PC-9 (cell line): ENCODE data around the gene R3HDM1. TPM values are rescaled to one million over a fixed set of nuclear protein-coding genes. Genes with fewer than 3 reads are reported as not detected.
"Not testable (repeated sequence)": the region's sequence is repeated elsewhere in the genome, so short reads cannot be mapped to it uniquely, and the experiment has no call there.

ENCODE experiments used
- BruUV-seq: library from RNA; stranded (reverse); fragments of 400-500 nt; replicated peaks from 2 replicates; lab custom pipeline; 2021; lab: Mats Ljungman, UMichigan
- CTCF ChIA-PET: fragments of 300-600 bp; sonication (Branson Sonifier 250); formaldehyde crosslinking; loops from one replicate; lab custom pipeline; 2022; ENCODE audit warnings: antibody characterized with exemption; lab: Charles Lee
- POLR2A ChIA-PET: fragments of 300-600 bp; sonication (Branson Sonifier 250); formaldehyde crosslinking; loops from one replicate; lab custom pipeline; 2022; ENCODE audit warnings: antibody characterized with exemption; ENCODE audit not compliant: unreplicated experiment; lab: Charles Lee
- DNase-seq, 2 experiments: peaks; one replicate each; pipeline versions ENCODE4 v3.0.0 to v3.0.0-alpha.2; 2015 to 2022; ENCODE audit warnings: mixed read lengths in 1 of 2
- H2AFZ ChIP-seq: fragments of 200-600 bp; sonication (generic); 2 replicates; pipeline ENCODE4 v1.8.1; 2017; ENCODE audit warnings: antibody characterized with exemption
- H3F3A ChIP-seq: fragments of 200-600 bp; sonication (generic); 2 replicates; pipeline ENCODE4 v1.8.1; 2017; ENCODE audit warnings: antibody characterized with exemption, mild to moderate bottlenecking, low read depth; ENCODE audit not compliant: insufficient read depth
- H3K27ac ChIP-seq: fragments of 200-600 bp; sonication (generic); 2 replicates; pipeline ENCODE4 v1.6.1; 2016; ENCODE audit warnings: mixed run types
- H3K27me3 ChIP-seq: fragments of 200-600 bp; sonication (generic); 2 replicates; pipeline ENCODE4 v1.6.1; 2016; ENCODE audit warnings: low read depth, mixed run types; ENCODE audit not compliant: insufficient read depth
- H3K36me3 ChIP-seq: fragments of 200-600 bp; sonication (generic); 2 replicates; pipeline ENCODE4 v1.6.1; 2016; ENCODE audit warnings: low read depth, mixed run types
- H3K4me1 ChIP-seq: fragments of 200-600 bp; sonication (generic); replicated peaks from 2 replicates; pipeline ENCODE4 v1.6.1; 2016; ENCODE audit warnings: mixed run types; ENCODE audit not compliant: insufficient read depth
- H3K4me2 ChIP-seq: fragments of 200-600 bp; sonication (generic); 2 replicates; pipeline ENCODE4 v1.6.1; 2017; ENCODE audit warnings: mixed run types
- H3K4me3 ChIP-seq: fragments of 200-600 bp; sonication (generic); 2 replicates; pipeline ENCODE4 v1.6.1; 2016; ENCODE audit warnings: mixed run types
- H3K79me2 ChIP-seq: fragments of 200-600 bp; sonication (generic); 2 replicates; pipeline ENCODE4 v1.6.1; 2017; ENCODE audit warnings: low read depth, mixed run types
- H3K9me2 ChIP-seq: fragments of 200-600 bp; sonication (generic); 2 replicates; pipeline ENCODE4 v1.8.1; 2017; ENCODE audit warnings: mild to moderate bottlenecking; ENCODE audit not compliant: insufficient read depth
- H3K9me3 ChIP-seq: fragments of 200-600 bp; sonication (generic); 2 replicates; pipeline ENCODE4 v1.8.1; 2016; ENCODE audit warnings: low read depth; ENCODE audit not compliant: insufficient read depth
- H4K20me1 ChIP-seq: fragments of 200-600 bp; sonication (generic); 2 replicates; pipeline ENCODE4 v1.8.1; 2017; ENCODE audit not compliant: insufficient read depth
- CTCF ChIP-seq: fragments of 200-600 bp; sonication (generic); conservative IDR thresholded peaks from 2 replicates; pipeline ENCODE4 v1.6.1; 2017; ENCODE audit warnings: mixed run types, antibody characterized with exemption, mild to moderate bottlenecking, moderate library complexity
- EZH2 ChIP-seq: fragments of 200-600 bp; sonication (generic); IDR thresholded peaks from 2 replicates; pipeline ENCODE4 v1.8.0; 2017; ENCODE audit warnings: antibody characterized with exemption, low read depth
- intact Hi-C: fragments of 100-400 bp; cut with micrococcal nuclease; formaldehyde crosslinking; loops from one replicate; pipeline ENCODE4 v1.10.0; 2022; ENCODE audit not compliant: unreplicated experiment
- total RNA-seq: library from RNA; stranded (reverse); gene quantifications from 2 replicates; pipeline ENCODE4 v1.2.3, GENCODE V29; 2021

The R3HDM1 gene
- total RNA-seq, 1 experiment from 2014 or later, result 36.7 TPM

- Histone ChIP-seq H3K79me2 (no peaks in the 10 kb centered on the region), H4K20me1 (no peaks in the 10 kb centered on the region), H3K4me3 (no peak overlapping the region), H3K4me1 (no peaks in the 10 kb centered on the region), H3K27ac (no peak overlapping the region), H3K27me3 (no peaks in the 10 kb centered on the region), H2AFZ (no peak overlapping the region), H3K9me2 (no peaks in the 10 kb centered on the region), H3K36me3 (no peaks in the 10 kb centered on the region), H3K4me2 (no peak overlapping the region), H3K9me3 (no peaks in the 10 kb centered on the region), H3F3A (no peaks in the 10 kb centered on the region)
- BruUV-seq, result no TSS peak
- no peak for DNase-seq
- intact Hi-C loops, result no loop called here
- ChIA-PET POLR2A (no interaction called here), CTCF (interaction anchor here (0.6 kb wide), 1 partner anchor 127 kb away, joined by 4 read pairs; no protein-coding TSS in a partner anchor)
- TF ChIP-seq EZH2 (no peak), CTCF (no peak)
These were observed 170.2 kb downstream of the R3HDM1 start for GRCh38 chr2:135701442-135701841.

GRCh38 chr2:135703300-135703699, 172.0 kb downstream of the R3HDM1 start:
- TF ChIP-seq CTCF, result no peak
- no peak for TF ChIP-seq EZH2
- H3K4me2 ChIP-seq, result no peak overlapping the region
- no peak for DNase-seq
- H3K4me3 ChIP-seq, result no peak overlapping the region
- H3F3A ChIP-seq, result no peaks in the 10 kb centered on the region
- H3K36me3 ChIP-seq, result no peaks in the 10 kb centered on the region
- no peaks in the 10 kb centered on the region for H3K9me2 ChIP-seq
- no peaks in the 10 kb centered on the region for H3K27me3 ChIP-seq
- H3K79me2 ChIP-seq, result no peaks in the 10 kb centered on the region
- H3K27ac ChIP-seq, result no peak overlapping the region
- H3K9me3 ChIP-seq, result no peaks in the 10 kb centered on the region
- ChIA-PET POLR2A (no interaction called here), CTCF (no interaction called here)
- H3K4me1 ChIP-seq, result no peaks in the 10 kb centered on the region
- no peak overlapping the region for H2AFZ ChIP-seq
- BruUV-seq, result no TSS peak
- intact Hi-C loops, result no loop called here
- H4K20me1 ChIP-seq, result no peaks in the 10 kb centered on the region

GRCh38 chr2:135704075-135704474, 172.8 kb downstream of the R3HDM1 start:
- DNase-seq, H3F3A ChIP-seq, H2AFZ ChIP-seq, H3K4me2 ChIP-seq, H3K4me1 ChIP-seq, H4K20me1 ChIP-seq, H3K9me3 ChIP-seq, H3K27ac ChIP-seq, H3K36me3 ChIP-seq, H3K79me2 ChIP-seq, H3K4me3 ChIP-seq, BruUV-seq, intact Hi-C loops, H3K9me2 ChIP-seq, H3K27me3 ChIP-seq: not testable (repeated sequence)
- ChIA-PET CTCF (interaction anchor here (0.6 kb wide), 1 partner anchor 662 kb away, joined by 4 read pairs; no protein-coding TSS in a partner anchor), POLR2A (interaction anchor here (0.7 kb wide), 1 partner anchor 715 kb away, joined by 3 read pairs; no protein-coding TSS in a partner anchor)

- Histone ChIP-seq H2AFZ (no peak overlapping the region), H3K27me3 (no peaks in the 10 kb centered on the region), H3K4me1 (no peaks in the 10 kb centered on the region), H3K9me2 (no peaks in the 10 kb centered on the region), H3K27ac (no peak overlapping the region), H4K20me1 (no peaks in the 10 kb centered on the region), H3F3A (peaks cover 4% of the 10 kb centered on the region; the same call in 1 of the 2 replicates), H3K4me2 (no peak overlapping the region), H3K4me3 (no peak overlapping the region), H3K79me2 (no peaks in the 10 kb centered on the region), H3K9me3 (no peaks in the 10 kb centered on the region), H3K36me3 (no peaks in the 10 kb centered on the region)
- CTCF ChIA-PET, result interaction anchor here (0.7 kb wide), 1 partner anchor 1240 kb away, joined by 6 read pairs; no protein-coding TSS in a partner anchor
- intact Hi-C loops, result no loop called here
- no TSS peak for BruUV-seq
- POLR2A ChIA-PET, result no interaction called here
- no peak for DNase-seq
- TF ChIP-seq CTCF (no peak), EZH2 (no peak)
These were observed 176.9 kb downstream of the R3HDM1 start for GRCh38 chr2:135708159-135708558.
